Spleen (tissue), 11 donors: Measurements from ENCODE around the gene NCOA1. TPM values are rescaled to one million over a fixed set of nuclear protein-coding genes. Genes with fewer than 3 reads are reported as not detected.

ENCODE experiments used
- DNase-seq: peaks from one replicate; pipeline ENCODE4 v3.0.0-alpha.2; 2020
- H3K27ac ChIP-seq, 8 donors: fragments of 200-600 bp; sonication (generic) in 7 of 8; 1 replicate in 4 of 8; 2 replicates in 4 of 8; pipeline versions ENCODE4 v1.5.0 to v1.8.0; 2016 to 2021; ENCODE audit warnings: inconsistent platforms in 4 of 8, mild to moderate bottlenecking in 4 of 8, moderate library complexity in 1 of 8
- H3K27me3 ChIP-seq, 7 donors: fragments of 200-600 bp; sonication (generic) in 6 of 7; replicated peaks in 1 of 7; 1 replicate in 4 of 7; 2 replicates in 3 of 7; pipeline versions ENCODE4 v1.5.0 to v1.8.0; 2016 to 2021; ENCODE audit warnings: inconsistent platforms in 3 of 7, mild to moderate bottlenecking in 1 of 7
- H3K36me3 ChIP-seq, 6 donors: fragments of 200-600 bp; sonication (generic) in 5 of 6; 1 replicate in 4 of 6; 2 replicates in 2 of 6; pipeline versions ENCODE4 v1.5.0 to v1.8.0; 2016 to 2021; ENCODE audit warnings: inconsistent platforms in 2 of 6
- H3K4me1 ChIP-seq, 6 donors: fragments of 200-600 bp; sonication (generic) in 5 of 6; 1 replicate in 3 of 6; 2 replicates in 3 of 6; pipeline versions ENCODE4 v1.5.0 to v1.8.0; 2016 to 2021; ENCODE audit warnings: inconsistent platforms in 3 of 6
- H3K4me3 ChIP-seq, 8 donors: fragments of 200-600 bp; sonication (generic) in 7 of 8; 1 replicate in 4 of 8; 2 replicates in 4 of 8; pipeline versions ENCODE4 v1.5.0 to v1.8.0; 2016 to 2021; ENCODE audit warnings: inconsistent platforms in 4 of 8, mild to moderate bottlenecking in 4 of 8, moderate library complexity in 2 of 8
- H3K9me3 ChIP-seq, 8 donors: fragments of 200-600 bp; sonication (generic) in 7 of 8; 1 replicate in 4 of 8; 2 replicates in 4 of 8; pipeline versions ENCODE4 v1.5.0 to v1.8.0; 2016 to 2021; ENCODE audit warnings: inconsistent platforms in 4 of 8
- CTCF ChIP-seq, 11 experiments: fragments of 200-600 bp in 7 of 11; fragments of 450-650 bp in 4 of 11; sonication (generic) in 4 of 11; IDR thresholded peaks in 8 of 11; conservative IDR thresholded peaks in 3 of 11; 1 replicate in 7 of 11; 2 replicates in 4 of 11; pipeline versions ENCODE4 v1.4.0 to v1.8.0; 2016 to 2021; ENCODE audit warnings: antibody characterized with exemption in 11 of 11, inconsistent platforms in 4 of 11, mild to moderate bottlenecking in 1 of 11
- POLR2A ChIP-seq, 3 donors: fragments of 450-650 bp; IDR thresholded peaks; one replicate each; pipeline ENCODE4 v1.5.1; 2017; ENCODE audit warnings: antibody characterized with exemption in 3 of 3, mild to moderate bottlenecking in 1 of 3
- POLR2AphosphoS5 ChIP-seq, 3 donors: sonication (generic); formaldehyde crosslinking; IDR thresholded peaks; one replicate each; pipeline ENCODE4 v1.5.1; 2017; ENCODE audit warnings: antibody characterized with exemption in 3 of 3
- WGBS, 5 donors: extraction: QIAGEN DNeasy Blood & Tissue Kit in 3 of 5; methylation state at CpG; one replicate each; pipeline versions ENCODE4 v1.1.5 to v1.1.7; 2013 to 2018; 5-methylcytosine and 5-hydroxymethylcytosine counted together
- intact Hi-C: fragments of 100-400 bp; cut with DNase I; formaldehyde crosslinking; loops from one replicate; pipeline ENCODE4 v1.15.0; 2023; ENCODE audit warnings: low total_unique reads
- polyA plus RNA-seq, 3 donors: library from polyadenylated mRNA; stranded (reverse); fragments of 200-250 nt; gene quantifications; one replicate each; pipeline ENCODE4 v1.2.1, GENCODE V29; 2013
- small RNA-seq, 4 donors: library from RNA; depleted of rRNA; stranded (forward); fragments of <200 nt; gene quantifications; one replicate each; pipeline ENCODE3, GENCODE V24; 2016
- total RNA-seq, 7 donors: library from RNA; depleted of rRNA in 3 of 7; stranded (reverse); fragments of >200 nt in 3 of 7; fragmentation: NEBNext Ultra II Directional in 4 of 7; extraction: Animal tissue kit (Norgen Biotek cat#: 25700) in 4 of 7; gene quantifications; one replicate each; pipeline versions ENCODE4 v1.1.0 to v1.2.1, GENCODE V29; 2016 to 2021
- donor health status: healthy with polysubstance abuse.
- donor health status: DM: no; HTN: no; CAD: no; lungs with moderate emphysema.
- donor health status: DM: no; HTN: no; CAD: no.
- donor health status: Bipolar disorder and iron deficiency.
- donor health status: healthy.
- donor health status: DM: no; HTN: no; CAD: no.
- donor health status: DM: yes; HTN: yes; CAD: no.

The NCOA1 gene
- total and polyA plus RNA-seq, 10 donors = 4.4 to 73.6 (median 54.4) TPM

- TF ChIP-seq CTCF (IDR thresholded peaks at IDR 0.05 in 8 of 11, conservative IDR thresholded peaks at IDR 0.05 in 3 of 11) (no peak), POLR2AphosphoS5 (IDR thresholded peaks at IDR 0.05) (no peak), POLR2A (IDR thresholded peaks at IDR 0.05) (no peak)
- no peak for DNase-seq
- Histone ChIP-seq H3K4me3 (no peak overlapping the region), H3K9me3 (no peaks in the 10 kb centered on the region), H3K36me3 (peaks cover 0 to 99% (median 42%) of the 10 kb centered on the region in 6 donors), H3K4me1 (peaks cover 0 to 8% (median 0%) of the 10 kb centered on the region in 6 donors), H3K27ac (no peak overlapping the region), H3K27me3 (no peaks in the 10 kb centered on the region)
- intact Hi-C loops = no loop called here
- 83 to 96% (median 92%) methylated on average over 7 of the region's 7 CpGs for WGBS, 5 donors
These were observed 329.1 kb downstream of the NCOA1 start for GRCh38 chr2:24820175-24820513.

Small RNAs within 50 kb of the gene (small RNA-seq; reads per million reads assigned to genes)
- 0 to 0.21 (median 0.03) reads per million in 4 donors for gene RNA5SP88
- gene RNU6-936P = 0 to 0.12 (median 0) reads per million in 4 donors

Other genes starting within 250 kb of the NCOA1 start
- gene ITSN2, start 130.7 kb upstream of the NCOA1 start, total RNA-seq = 100 to 1,000 TPM in 6 of 7 donors, 10 to 100 TPM in 1; 92.6 to 150 (median 109) TPM
- gene ITSN2, start 130.7 kb upstream of the NCOA1 start, polyA plus RNA-seq = 10 to 100 TPM; 41.1 to 59.7 (median 49.3) TPM